HepG2 (cell line): ENCODE measurements around the gene SSC5D. TPM values are rescaled to one million over a fixed set of nuclear protein-coding genes. Genes with fewer than 3 reads are reported as not detected.

ENCODE experiments used
- ATAC-seq: fragments of 200-7000 bp; cut with Tn5 transposase; 3 replicates; pipeline ENCODE4 v1.9.1; 2020; ENCODE audit warnings: mild to moderate bottlenecking, moderate library complexity
- BruUV-seq: library from RNA; stranded (reverse); fragments of 400-500 nt; replicated peaks from 2 replicates; lab custom pipeline; 2021; lab: Mats Ljungman, UMichigan
- CTCF ChIA-PET: fragments of 300-600 bp; formaldehyde crosslinking; extraction: SDS; loops from one replicate; lab custom pipeline; 2021; ENCODE audit warnings: low total read pairs, inconsistent platforms, low intra/inter-chr PET ratio; lab: Yijun Ruan, JAX
- POLR2A ChIA-PET: fragments of 350-600 bp; sonication (Branson Sonifier 250); formaldehyde crosslinking; loops from one replicate; lab custom pipeline; 2020; ENCODE audit warnings: antibody characterized with exemption, inconsistent platforms; lab: Yijun Ruan, JAX
- DNase-seq: peaks from one replicate; pipeline ENCODE4 v3.0.0-alpha.2; 2015; ENCODE audit warnings: low spot score
- FAIRE-seq: peaks from 3 replicates; lab custom pipeline; 2011; peaks lifted over from hg19 to GRCh38; lab: Jason Lieb, UNC
- H2AFZ ChIP-seq: one replicate; pipeline ENCODE4 v1.6.1; 2011; ENCODE audit warnings: low read length, inconsistent platforms
- H3K27ac ChIP-seq: fragments of 300-600 bp; 3 replicates; pipeline ENCODE4 v1.8.0; 2011; ENCODE audit warnings: mixed run types, mild to moderate bottlenecking, mixed read lengths, low read length, inconsistent platforms; ENCODE audit not compliant: insufficient read depth; ENCODE audit errors: extremely low read length
- H3K27me3 ChIP-seq, 2 experiments: fragments of 200-600 bp in 1 of 2; 2 replicates in 1 of 2; 3 replicates in 1 of 2; pipeline versions ENCODE4 v1.6.0 to v1.8.0; 2011; ENCODE audit warnings: low read length in 2 of 2, mild to moderate bottlenecking in 2 of 2, moderate library complexity in 2 of 2, inconsistent platforms in 1 of 2; ENCODE audit not compliant: insufficient read depth in 2 of 2, control insufficient read depth in 1 of 2
- H3K36me3 ChIP-seq, 2 experiments: fragments of 200-600 bp in 1 of 2; replicated peaks in 1 of 2; 2 replicates in 1 of 2; 3 replicates in 1 of 2; pipeline versions ENCODE4 v1.5.1 to v1.8.0; 2011; ENCODE audit warnings: low read length in 2 of 2, inconsistent platforms in 1 of 2; ENCODE audit not compliant: insufficient read depth in 2 of 2, control insufficient read depth in 1 of 2
- H3K4me1 ChIP-seq: 2 replicates; pipeline ENCODE4 v1.5.1; 2012; ENCODE audit warnings: low read length, inconsistent platforms; ENCODE audit not compliant: insufficient read depth
- H3K4me2 ChIP-seq: 2 replicates; pipeline ENCODE4 v1.6.0; 2011; ENCODE audit warnings: low read depth, low read length, inconsistent platforms
- H3K4me3 ChIP-seq, 3 experiments: fragments of 200-600 bp in 1 of 3; sonication (generic), shearing (Covaris generic) in 1 of 3; replicated peaks in 1 of 3; 2 replicates each; pipeline ENCODE4 v1.5.1; 2011 to 2016; ENCODE audit warnings: low read length in 3 of 3, inconsistent platforms in 2 of 3, low read depth in 2 of 3, mild to moderate bottlenecking in 2 of 3, control low read depth in 1 of 3, mixed read lengths in 1 of 3; ENCODE audit not compliant: insufficient read depth in 1 of 3
- H3K79me2 ChIP-seq: one replicate; pipeline ENCODE4 v1.6.1; 2011; ENCODE audit warnings: low read length, inconsistent platforms; ENCODE audit not compliant: insufficient read depth
- H3K9ac ChIP-seq: 2 replicates; pipeline ENCODE4 v1.6.0; 2011; ENCODE audit warnings: mild to moderate bottlenecking, low read depth, low read length, inconsistent platforms; ENCODE audit not compliant: insufficient read depth
- H3K9me3 ChIP-seq: 2 replicates; pipeline ENCODE4 v1.5.1; 2012; ENCODE audit warnings: mild to moderate bottlenecking, low read length
- H4K20me1 ChIP-seq: 2 replicates; pipeline ENCODE4 v1.6.0; 2011; ENCODE audit warnings: inconsistent platforms, mild to moderate bottlenecking, low read length, moderate library complexity; ENCODE audit not compliant: insufficient read depth
- AHR ChIP-seq: IDR thresholded peaks from 2 replicates; pipeline ENCODE4 v1.6.1; 2018; ENCODE audit warnings: missing genetic modification reagents, missing compliant biosample characterization
- CBX2 ChIP-seq, 2 experiments: fragments of 200-600 bp in 1 of 2; sonication (generic); formaldehyde crosslinking in 1 of 2; IDR thresholded peaks; 2 replicates each; pipeline versions ENCODE4 v1.7.0 to v1.8.1; 2018 to 2022; ENCODE audit warnings: low read depth in 2 of 2, low read length in 1 of 2, mild to moderate bottlenecking in 1 of 2, missing genetic modification reagents in 1 of 2
- DBP ChIP-seq: sonication (generic); formaldehyde crosslinking; IDR thresholded peaks from 2 replicates; pipeline ENCODE4 v1.4.0; 2020; ENCODE audit warnings: missing genetic modification reagents; ENCODE audit errors: not compliant biosample characterization
- MAFF ChIP-seq: IDR thresholded peaks from 2 replicates; pipeline ENCODE4 v1.6.1; 2011; ENCODE audit warnings: low read depth, low read length, improper control_type of control experiment
- NONO ChIP-seq, 2 experiments: fragments of 450-650 bp in 1 of 2; sonication (generic) in 1 of 2; formaldehyde crosslinking in 1 of 2; IDR thresholded peaks in 1 of 2; conservative IDR thresholded peaks in 1 of 2; 2 replicates each; pipeline versions ENCODE4 v1.6.1 to v1.8.0; 2017 to 2022; ENCODE audit warnings: mild to moderate bottlenecking in 1 of 2, missing genetic modification reagents in 1 of 2, moderate library complexity in 1 of 2
- NR0B2 ChIP-seq: sonication (generic); formaldehyde crosslinking; IDR thresholded peaks from 2 replicates; pipeline ENCODE4 v1.4.0; 2020; ENCODE audit warnings: mild to moderate bottlenecking, missing genetic modification reagents
- NRL ChIP-seq: sonication (generic); formaldehyde crosslinking; IDR thresholded peaks from 2 replicates; pipeline ENCODE4 v1.5.0; 2020; ENCODE audit warnings: missing genetic modification reagents, mild to moderate bottlenecking, moderate library complexity, borderline replicate concordance
- RXRB ChIP-seq: IDR thresholded peaks from 2 replicates; pipeline ENCODE4 v1.6.1; 2016; ENCODE audit warnings: borderline replicate concordance, missing genetic modification reagents, missing compliant biosample characterization
- SMARCE1 ChIP-seq: fragments of 450-650 bp; IDR thresholded peaks from 2 replicates; pipeline ENCODE4 v1.6.1; 2017; ENCODE audit warnings: borderline replicate concordance
- ZFP91 ChIP-seq: sonication (generic); formaldehyde crosslinking; IDR thresholded peaks from 2 replicates; pipeline ENCODE4 v1.9.0; 2022; ENCODE audit warnings: missing genetic modification reagents, mild to moderate bottlenecking, borderline replicate concordance
- ZNF687 ChIP-seq: sonication (generic); formaldehyde crosslinking; IDR thresholded peaks from 2 replicates; pipeline ENCODE4 v1.5.1; 2020; ENCODE audit warnings: mild to moderate bottlenecking, missing genetic modification reagents, moderate library complexity
- WGBS: methylation state at CpG from one replicate; pipeline ENCODE4 v1.1.6; 2017; ENCODE audit warnings: low lambda C conversion rate; 5-methylcytosine and 5-hydroxymethylcytosine counted together
- in situ Hi-C: cut with HindIII; loops from 2 replicates; pipeline ENCODE4 v1.10.0; 2017; ENCODE audit warnings: low pct_unique_long_range_greater_than_20kb; ENCODE audit not compliant: extremely low pct_ligation_motif_present
- intact Hi-C: fragments of 100-400 bp; cut with micrococcal nuclease; formaldehyde crosslinking; loops from one replicate; pipeline ENCODE4 v1.10.0; 2022; ENCODE audit not compliant: unreplicated experiment
- polyA plus RNA-seq, 8 experiments: library from polyadenylated mRNA; depleted of rRNA in 3 of 8; stranded (reverse) in 7 of 8; unstranded in 1 of 8; fragments of >200 nt; fragmentation: Illumina TruSeq in 4 of 8; extraction: Trizol in 4 of 8; gene quantifications; 2 replicates each; pipeline versions ENCODE4 v1.2.1 to v1.2.3, GENCODE V29; 2011 to 2016; ENCODE audit warnings: low read depth in 4 of 8, missing spikeins in 1 of 8, mixed read lengths in 1 of 8; ENCODE audit not compliant: insufficient read depth in 1 of 8
- total RNA-seq, 5 experiments: library from RNA; depleted of rRNA; stranded (reverse); fragments of >200 nt; fragmentation: Illumina TruSeq; extraction: Trizol; gene quantifications; 2 replicates each; pipeline ENCODE4 v1.2.3, GENCODE V29; 2016; ENCODE audit warnings: low read depth in 1 of 5
- TF ChIP-seq, protein P1 (sequence below): IDR thresholded peaks from 2 replicates; pipeline ENCODE4 v1.6.1; 2016; ENCODE audit warnings: control low read depth

SSC5D gene
- total and polyA plus RNA-seq, 2 of the 13 experiments (the other 11 are each of a cell fraction or from before 2014, with no cell fraction given), result not detected

GRCh38 chr19:55516878-55517620, 28.8 kb downstream of the SSC5D start:
- FAIRE-seq (peak; percentile 84), DNase-seq (peak; percentile 78), ATAC-seq (peak; percentile 97)
- no TSS peak for BruUV-seq
- H4K20me1 ChIP-seq, result no peaks in the 10 kb centered on the region
- in situ Hi-C loops, result loop anchor here (5.0 kb wide), 1 partner anchor 90 kb away; the partner anchor contains the start of gene ZNF865
- ChIA-PET POLR2A (interaction anchor here (1.1 to 1.2 kb wide), 2 partner anchors 82 to 89 kb away, joined by 3 to 10 read pairs; partner anchors contain the start of genes FIZ1 and ZNF524), CTCF (interaction anchor here (0.9 to 3.0 kb wide), 5 partner anchors 20 to 115 kb away, joined by 3 to 37 read pairs (median 6); partner anchors contain the start of genes SBK2 and ZNF865)
- peaks cover 4% of the 10 kb centered on the region; the same call in 1 of the 2 replicates for H3K4me1 ChIP-seq
- H3K4me3 ChIP-seq, result peak overlapping the region; percentile 47 to 79 (median 68)
- H3K27ac ChIP-seq, result no peak overlapping the region
- H3K36me3 ChIP-seq, result no peaks in the 10 kb centered on the region
- peaks cover 0 to 22% of the 10 kb centered on the region in 2 experiments; a peak in 4 of 5 replicates for H3K27me3 ChIP-seq
- no peaks in the 10 kb centered on the region for H3K9me3 ChIP-seq
- 4% methylated on average over 16 of the region's 61 CpGs for WGBS
- intact Hi-C loops, result loop anchor here (1.0 to 10.0 kb wide), 3 partner anchors 68 to 114 kb away; partner anchors contain the start of gene ZNF579
- H3K9ac ChIP-seq, result peak overlapping the region; percentile 59; the same call in 1 of the 2 replicates
- peak overlapping the region; percentile 83 for H3K4me2 ChIP-seq
- no peak overlapping the region for H2AFZ ChIP-seq
- H3K79me2 ChIP-seq, result no peaks in the 10 kb centered on the region
- TF ChIP-seq NRL (CRISPR knock-in tag), result peak; percentile 13; the same call in 1 of the 2 replicates
- TF ChIP-seq DBP (CRISPR knock-in tag), result no peak
- no peak for TF ChIP-seq SMARCE1
- TF ChIP-seq NR0B2 (CRISPR knock-in tag), result no peak
- TF ChIP-seq, protein P1, sequence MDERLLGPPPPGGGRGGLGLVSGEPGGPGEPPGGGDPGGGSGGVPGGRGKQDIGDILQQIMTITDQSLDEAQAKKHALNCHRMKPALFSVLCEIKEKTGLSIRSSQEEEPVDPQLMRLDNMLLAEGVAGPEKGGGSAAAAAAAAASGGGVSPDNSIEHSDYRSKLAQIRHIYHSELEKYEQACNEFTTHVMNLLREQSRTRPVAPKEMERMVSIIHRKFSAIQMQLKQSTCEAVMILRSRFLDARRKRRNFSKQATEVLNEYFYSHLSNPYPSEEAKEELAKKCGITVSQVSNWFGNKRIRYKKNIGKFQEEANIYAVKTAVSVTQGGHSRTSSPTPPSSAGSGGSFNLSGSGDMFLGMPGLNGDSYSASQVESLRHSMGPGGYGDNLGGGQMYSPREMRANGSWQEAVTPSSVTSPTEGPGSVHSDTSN (CRISPR knock-in tag), result no peak
- peak; percentile 67 for TF ChIP-seq ZNF687 (CRISPR knock-in tag)
- no peak for TF ChIP-seq NONO (IDR thresholded peaks at IDR 0.05)
- TF ChIP-seq NONO (CRISPR knock-in tag; conservative IDR thresholded peaks at IDR 0.05), result peak; percentile 81
- peak; percentile 65; the same call in 1 of the 2 replicates for TF ChIP-seq RXRB (CRISPR knock-in tag)
- no peak; the same call in 1 of the 2 replicates for TF ChIP-seq AHR (CRISPR knock-in tag)
- no peak for TF ChIP-seq MAFF
- TF ChIP-seq CBX2 (IDR thresholded peaks at IDR 0.05; ENCODE audit: low read depth, low read length), result no peak
- TF ChIP-seq CBX2 (CRISPR knock-in tag; IDR thresholded peaks at IDR 0.05; ENCODE audit: low read depth), result no peak
- peak; percentile 76; the same call in 1 of the 2 replicates for TF ChIP-seq ZFP91 (CRISPR knock-in tag)
